Brain microvascular endothelial cell (primary cell): ENCODE data around the gene CCDC85A.

Experiments
- DNase-seq: peaks from one replicate; pipeline ENCODE4 v3.0.0-alpha.2; 2020
- H3K27ac ChIP-seq: fragments of 250-450 bp; sonication (Bioruptor Pico); 2 replicates; pipeline ENCODE4 v1.5.1; 2020; ENCODE audit warnings: mild to moderate bottlenecking, moderate library complexity
- H3K27me3 ChIP-seq: fragments of 250-450 bp; sonication (Bioruptor Pico); replicated peaks from 2 replicates; pipeline ENCODE4 v1.5.1; 2020; ENCODE audit warnings: mild to moderate bottlenecking
- H3K36me3 ChIP-seq: fragments of 250-450 bp; sonication (Bioruptor Pico); replicated peaks from 2 replicates; pipeline ENCODE4 v1.5.1; 2020; ENCODE audit warnings: mild to moderate bottlenecking
- H3K4me3 ChIP-seq: 2 replicates; pipeline ENCODE4 v1.5.1; 2011; ENCODE audit warnings: low read depth, mild to moderate bottlenecking, control low read depth, low read length, moderate library complexity
- in situ Hi-C: cut with HindIII; loops from 2 replicates; pipeline ENCODE4 v1.10.0; 2017; ENCODE audit warnings: low sequenced_read_pairs, low pct_ligation_motif_present
- TF ChIP-seq, protein P1 (sequence below): IDR thresholded peaks from 2 replicates; pipeline ENCODE4 v1.5.1; 2011; ENCODE audit warnings: low read depth, mild to moderate bottlenecking, moderate library complexity, low read length, control low read depth, inconsistent platforms; ENCODE audit errors: missing control alignments

Gene CCDC85A

DNA sequence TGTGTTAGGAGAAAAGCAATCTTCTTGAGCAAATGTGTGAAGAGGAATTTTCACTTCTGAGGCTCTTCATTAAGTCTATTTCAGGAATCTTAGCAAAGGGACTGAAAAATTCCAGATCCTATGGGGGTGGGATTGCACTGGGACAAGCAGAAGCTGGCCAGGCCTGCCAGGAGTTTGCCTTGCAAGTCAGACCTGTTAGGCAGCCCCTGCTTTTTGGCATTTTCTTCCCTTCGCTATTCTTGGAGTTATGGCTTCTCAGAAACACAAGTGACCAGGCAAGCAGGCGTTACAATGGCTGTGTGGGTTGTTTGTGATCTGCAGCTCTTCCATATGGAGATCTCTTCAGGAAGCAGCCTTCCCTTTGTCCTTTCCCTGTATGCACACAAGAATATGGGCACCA, 8.0 kb upstream of the CCDC85A start:
- in situ Hi-C loops, result loop anchor here (25.0 kb wide), 1 partner anchor 1337 kb away; no protein-coding TSS in a partner anchor
- Histone ChIP-seq H3K27me3 (no peaks in the 10 kb centered on the region), H3K27ac (no peak overlapping the region), H3K36me3 (no peaks in the 10 kb centered on the region), H3K4me3 (no peak overlapping the region)
- TF ChIP-seq, protein P1, sequence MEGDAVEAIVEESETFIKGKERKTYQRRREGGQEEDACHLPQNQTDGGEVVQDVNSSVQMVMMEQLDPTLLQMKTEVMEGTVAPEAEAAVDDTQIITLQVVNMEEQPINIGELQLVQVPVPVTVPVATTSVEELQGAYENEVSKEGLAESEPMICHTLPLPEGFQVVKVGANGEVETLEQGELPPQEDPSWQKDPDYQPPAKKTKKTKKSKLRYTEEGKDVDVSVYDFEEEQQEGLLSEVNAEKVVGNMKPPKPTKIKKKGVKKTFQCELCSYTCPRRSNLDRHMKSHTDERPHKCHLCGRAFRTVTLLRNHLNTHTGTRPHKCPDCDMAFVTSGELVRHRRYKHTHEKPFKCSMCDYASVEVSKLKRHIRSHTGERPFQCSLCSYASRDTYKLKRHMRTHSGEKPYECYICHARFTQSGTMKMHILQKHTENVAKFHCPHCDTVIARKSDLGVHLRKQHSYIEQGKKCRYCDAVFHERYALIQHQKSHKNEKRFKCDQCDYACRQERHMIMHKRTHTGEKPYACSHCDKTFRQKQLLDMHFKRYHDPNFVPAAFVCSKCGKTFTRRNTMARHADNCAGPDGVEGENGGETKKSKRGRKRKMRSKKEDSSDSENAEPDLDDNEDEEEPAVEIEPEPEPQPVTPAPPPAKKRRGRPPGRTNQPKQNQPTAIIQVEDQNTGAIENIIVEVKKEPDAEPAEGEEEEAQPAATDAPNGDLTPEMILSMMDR, result no peak
- DNase-seq, result no peak

- no peak overlapping the region for H3K4me3 ChIP-seq
- peaks cover 3% of the 10 kb centered on the region for H3K27me3 ChIP-seq
- in situ Hi-C loops, result loop anchor here (25.0 kb wide), 1 partner anchor 1335 kb away; no protein-coding TSS in a partner anchor
- TF ChIP-seq, protein P1, result no peak
- H3K36me3 ChIP-seq, result no peaks in the 10 kb centered on the region
- H3K27ac ChIP-seq, result no peak overlapping the region
- DNase-seq, result no peak
Measured at GRCh38 chr2:56177420-56178220, 6.2 kb upstream of the CCDC85A start.

DNA sequence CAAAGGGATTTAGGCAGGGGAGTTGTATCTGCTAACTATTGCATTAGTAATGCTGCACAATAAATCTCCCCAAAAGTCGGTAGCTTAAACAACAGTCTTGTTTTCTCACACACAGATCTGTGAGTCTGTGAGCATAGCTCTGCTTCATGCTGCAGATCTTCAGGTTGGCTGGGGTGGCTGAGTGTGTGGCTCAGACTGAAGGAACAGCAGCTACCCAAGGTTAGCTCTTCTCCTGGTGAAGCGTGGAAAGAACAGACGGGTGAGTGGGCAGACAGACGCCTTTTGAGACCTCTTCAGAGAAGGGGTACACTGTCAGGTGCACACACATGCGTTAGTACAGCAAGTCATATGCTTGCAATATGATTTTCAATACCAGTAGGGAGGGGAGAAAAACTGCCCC, 3.9 kb upstream of the CCDC85A start:
- H3K27ac ChIP-seq, result no peak overlapping the region
- in situ Hi-C loops, result loop anchor here (25.0 kb wide), 1 partner anchor 1332 kb away; no protein-coding TSS in a partner anchor
- H3K36me3 ChIP-seq, result no peaks in the 10 kb centered on the region
- DNase-seq, result no peak
- no peak overlapping the region for H3K4me3 ChIP-seq
- TF ChIP-seq, protein P1, result no peak
- peaks cover 16% of the 10 kb centered on the region for H3K27me3 ChIP-seq

- H3K36me3 ChIP-seq, result no peaks in the 10 kb centered on the region
- peaks cover 36% of the 10 kb centered on the region for H3K27me3 ChIP-seq
- H3K4me3 ChIP-seq, result no peak overlapping the region
- in situ Hi-C loops, result loop anchor here (25.0 kb wide), 1 partner anchor 1330 kb away; no protein-coding TSS in a partner anchor
- DNase-seq, result no peak
- no peak overlapping the region for H3K27ac ChIP-seq
- TF ChIP-seq, protein P1, result no peak
Measured at GRCh38 chr2:56182420-56182819, 1.4 kb upstream of the CCDC85A start.

GRCh38 chr2:56184500-56185011, 766 bp downstream of the CCDC85A start:
- TF ChIP-seq, protein P1, result no peak
- in situ Hi-C loops, result loop anchor here (25.0 kb wide), 1 partner anchor 1328 kb away; no protein-coding TSS in a partner anchor
- H3K36me3 ChIP-seq, result no peaks in the 10 kb centered on the region
- no peak for DNase-seq
- H3K27me3 ChIP-seq, result peaks cover 36% of the 10 kb centered on the region
- peak overlapping the region; percentile 38 for H3K4me3 ChIP-seq
- no peak overlapping the region for H3K27ac ChIP-seq
